Esophagus (tissue), 2 donors: ENCODE data around the gene FAM177B. TPM values are rescaled to one million over a fixed set of nuclear protein-coding genes. Genes with fewer than 3 reads are reported as not detected.

Source experiments
- H3K27ac ChIP-seq, 2 donors: one replicate each; pipeline ENCODE4 v1.5.1; 2013; ENCODE audit warnings: low read depth in 2 of 2, mild to moderate bottlenecking in 2 of 2, inconsistent platforms in 1 of 2, low read length in 1 of 2, moderate library complexity in 1 of 2
- H3K27me3 ChIP-seq, 2 donors: one replicate each; pipeline ENCODE4 v1.6.1; 2013; ENCODE audit warnings: low read length in 2 of 2, control low read depth in 1 of 2, mild to moderate bottlenecking in 1 of 2; ENCODE audit not compliant: insufficient read depth in 2 of 2, control insufficient read depth in 1 of 2
- H3K36me3 ChIP-seq, 2 donors: one replicate each; pipeline ENCODE4 v1.6.1; 2013; ENCODE audit warnings: low read length in 1 of 2; ENCODE audit not compliant: control insufficient read depth in 2 of 2, insufficient read depth in 2 of 2
- H3K4me1 ChIP-seq, 2 donors: one replicate each; pipeline ENCODE4 v1.6.1; 2013; ENCODE audit warnings: low read length in 1 of 2; ENCODE audit not compliant: control insufficient read depth in 2 of 2, insufficient read depth in 2 of 2
- H3K4me3 ChIP-seq, 2 donors: one replicate each; pipeline ENCODE4 v1.5.1; 2013; ENCODE audit warnings: low read length in 2 of 2, mild to moderate bottlenecking in 2 of 2, low read depth in 1 of 2, moderate library complexity in 1 of 2
- H3K9me3 ChIP-seq, 2 donors: one replicate each; pipeline ENCODE4 v1.6.1; 2013; ENCODE audit warnings: mild to moderate bottlenecking in 2 of 2, low read depth in 1 of 2, low read length in 1 of 2, moderate library complexity in 1 of 2; ENCODE audit not compliant: control insufficient read depth in 2 of 2, insufficient read depth in 1 of 2
- WGBS, 2 donors: extraction: QIAGEN DNeasy Blood & Tissue Kit; methylation state at CpG; one replicate each; pipeline ENCODE4 v1.1.7; 2013; 5-methylcytosine and 5-hydroxymethylcytosine counted together
- polyA plus RNA-seq, 2 donors: library from polyadenylated mRNA; stranded (reverse); fragments of 200-250 nt; gene quantifications; one replicate each; pipeline ENCODE4 v1.2.3, GENCODE V29; 2013
- donor health status: healthy with polysubstance abuse.
- donor health status: Bipolar disorder and iron deficiency.

The FAM177B gene
- polyA plus RNA-seq, 2 donors: 0.02 to 0.26 TPM

GRCh38 chr1:222781251-222781650 lies 44.2 kb downstream of the FAM177B start:
- Histone ChIP-seq H3K36me3 (no peaks in the 10 kb centered on the region), H3K4me3 (no peak overlapping the region), H3K27me3 (no peaks in the 10 kb centered on the region), H3K27ac (no peak overlapping the region), H3K9me3 (no peaks in the 10 kb centered on the region), H3K4me1 (no peaks in the 10 kb centered on the region)
- WGBS, 2 donors: 63 to 64% methylated on average over 4 of the region's 4 CpGs

DNA sequence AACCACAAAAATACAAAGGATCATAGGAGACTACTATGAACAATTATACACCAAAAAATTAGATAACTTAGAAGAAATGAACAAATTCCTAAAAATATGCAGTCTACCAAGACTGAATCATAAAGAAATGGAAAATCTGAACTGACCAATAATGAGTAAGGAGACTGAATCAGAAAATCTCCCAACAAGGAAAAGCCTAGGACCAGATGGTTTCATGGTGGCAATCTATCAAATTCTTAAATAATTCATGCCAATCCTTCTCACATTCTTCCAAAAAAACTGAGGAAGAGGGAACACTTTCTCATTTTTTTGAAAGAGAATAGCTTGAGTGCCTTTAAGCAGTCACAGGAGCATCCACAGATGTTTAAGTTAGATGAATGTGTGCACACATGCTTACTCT lies 46.0 kb downstream of the FAM177B start:
- H3K4me3 ChIP-seq: no peak overlapping the region
- H3K27ac ChIP-seq: no peak overlapping the region
- no peaks in the 10 kb centered on the region for H3K4me1 ChIP-seq
- no peaks in the 10 kb centered on the region for H3K9me3 ChIP-seq
- no peaks in the 10 kb centered on the region for H3K36me3 ChIP-seq
- no peaks in the 10 kb centered on the region for H3K27me3 ChIP-seq

GRCh38 chr1:222784371-222784770 lies 47.4 kb downstream of the FAM177B start:
- Histone ChIP-seq H3K4me3 (no peak overlapping the region), H3K27ac (no peak overlapping the region), H3K27me3 (no peaks in the 10 kb centered on the region), H3K9me3 (no peaks in the 10 kb centered on the region), H3K4me1 (no peaks in the 10 kb centered on the region), H3K36me3 (no peaks in the 10 kb centered on the region)
- WGBS, 2 donors: 41 to 53% methylated on average over 3 of the region's 3 CpGs

DNA sequence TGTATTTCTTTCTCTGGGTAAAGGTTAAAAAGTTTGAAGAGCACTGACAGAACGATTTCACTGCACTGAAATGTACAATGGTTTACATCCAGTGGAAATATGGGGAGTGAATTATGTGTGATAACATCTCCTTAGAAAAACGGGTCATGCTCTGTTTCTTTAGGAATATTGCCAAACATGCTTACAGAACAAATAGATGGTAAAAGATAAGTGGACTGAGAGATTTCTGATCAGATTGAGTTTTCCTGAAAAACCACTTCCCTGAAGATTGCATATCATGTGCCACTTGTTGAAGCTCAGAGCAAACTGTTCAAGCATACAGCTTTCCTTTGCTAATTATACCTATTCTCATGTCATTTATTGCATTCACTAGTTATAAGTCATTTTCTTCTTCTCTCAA lies 47.9 kb downstream of the FAM177B start:
- H3K27ac ChIP-seq: no peak overlapping the region
- H3K9me3 ChIP-seq: no peaks in the 10 kb centered on the region
- no peaks in the 10 kb centered on the region for H3K36me3 ChIP-seq
- H3K4me1 ChIP-seq: no peaks in the 10 kb centered on the region
- H3K4me3 ChIP-seq: no peak overlapping the region
- 12 to 14% methylated on average over 2 of the region's 2 CpGs for WGBS, 2 donors
- H3K27me3 ChIP-seq: no peaks in the 10 kb centered on the region

- Histone ChIP-seq H3K27ac (no peak overlapping the region), H3K9me3 (no peaks in the 10 kb centered on the region)
- 71 to 73% methylated on average over 2 of the region's 2 CpGs for WGBS, 2 donors
Observed at GRCh38 chr1:222785529-222785928, 48.5 kb downstream of the FAM177B start.

DNA sequence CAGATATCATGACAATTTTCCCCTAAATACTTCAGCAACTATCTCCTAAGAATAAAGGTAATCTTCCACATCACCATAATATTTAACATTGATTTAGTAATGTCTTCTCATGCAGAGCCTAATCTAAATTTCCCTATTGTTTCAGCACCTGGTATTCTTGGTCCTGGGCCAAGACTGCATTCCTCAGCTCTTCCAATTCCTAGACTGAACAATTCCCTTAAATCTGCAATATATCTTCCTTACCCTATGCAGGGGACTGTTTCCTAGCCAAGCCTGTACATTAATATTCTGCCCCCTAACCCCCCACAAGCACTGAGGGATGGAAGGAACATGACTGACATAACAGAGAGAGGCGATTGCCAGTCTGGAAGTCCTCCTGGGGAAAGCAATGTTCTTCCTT lies 49.1 kb downstream of the FAM177B start:
- H3K9me3 ChIP-seq: no peaks in the 10 kb centered on the region
- H3K27ac ChIP-seq: no peak overlapping the region
- no peaks in the 10 kb centered on the region for H3K27me3 ChIP-seq
- H3K4me3 ChIP-seq: no peak overlapping the region
- WGBS, 2 donors: 31 to 43% methylated on average over 1 of the region's 1 CpG
- H3K36me3 ChIP-seq: no peaks in the 10 kb centered on the region
- no peaks in the 10 kb centered on the region for H3K4me1 ChIP-seq

More at GRCh38 chr1:222785529-222785928, 48.5 kb downstream of the FAM177B start:
- Histone ChIP-seq H3K4me3 (no peak overlapping the region), H3K27me3 (no peaks in the 10 kb centered on the region), H3K36me3 (no peaks in the 10 kb centered on the region), H3K4me1 (no peaks in the 10 kb centered on the region)

DNA sequence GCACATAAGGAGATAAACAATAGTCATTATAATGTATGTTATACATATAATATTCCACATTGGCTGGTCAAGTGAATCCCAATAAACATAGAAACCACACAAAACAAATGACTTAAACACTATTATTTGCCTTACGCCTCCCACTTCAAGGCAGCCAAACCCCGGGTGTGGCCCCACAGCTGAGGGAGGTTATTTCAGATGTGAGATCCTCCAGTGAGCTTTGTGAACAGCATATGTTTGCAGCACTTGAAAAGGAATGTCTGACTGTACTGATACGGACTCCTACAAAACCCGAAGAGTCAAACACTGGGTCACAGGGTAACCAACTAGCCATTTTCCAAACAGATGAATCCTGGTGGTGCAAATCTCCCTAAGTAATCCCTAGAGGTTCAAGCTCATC lies 50.7 kb downstream of the FAM177B start:
- H3K27me3 ChIP-seq: no peaks in the 10 kb centered on the region
- no peaks in the 10 kb centered on the region for H3K9me3 ChIP-seq
- no peak overlapping the region for H3K4me3 ChIP-seq
- no peaks in the 10 kb centered on the region for H3K4me1 ChIP-seq
- H3K36me3 ChIP-seq: no peaks in the 10 kb centered on the region
- no peak overlapping the region for H3K27ac ChIP-seq
- WGBS, 2 donors: 59 to 61% methylated on average over 4 of the region's 4 CpGs

DNA sequence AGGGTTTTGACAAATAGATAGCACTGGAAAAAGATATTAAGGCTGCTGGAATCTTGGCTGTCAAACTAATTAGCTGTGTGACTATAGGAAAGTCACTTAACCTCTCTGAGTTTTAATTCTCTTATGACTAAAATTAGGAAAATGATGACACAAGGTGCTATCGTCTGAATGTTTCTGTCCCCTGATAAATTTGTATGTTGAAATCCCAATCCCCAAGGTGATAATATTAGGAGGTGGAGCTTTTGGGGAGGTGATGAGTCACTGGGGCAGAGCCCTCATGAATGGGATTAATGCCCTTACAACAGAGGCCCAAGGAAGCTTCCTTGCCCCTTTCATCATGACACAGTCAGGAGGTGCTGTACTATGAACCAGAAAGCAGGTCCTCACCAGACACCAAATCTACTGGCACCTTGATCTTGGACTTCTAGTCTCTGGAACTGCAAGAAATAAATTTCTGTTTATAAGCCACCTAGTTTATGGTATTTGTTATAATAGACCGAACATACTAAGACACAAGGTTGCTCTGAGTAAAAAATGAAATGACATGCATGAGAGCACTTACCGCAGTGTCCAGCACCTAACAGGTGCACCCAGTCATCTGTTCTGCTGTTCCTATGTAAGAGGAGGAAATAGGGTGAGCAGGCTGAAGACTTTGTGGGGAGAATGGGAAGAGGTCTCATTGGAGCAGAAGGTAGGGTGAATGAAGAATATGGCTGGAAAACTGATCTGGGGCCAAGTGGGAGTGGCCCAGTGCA lies 51.6 kb downstream of the FAM177B start:
- Histone ChIP-seq H3K27me3 (no peaks in the 10 kb centered on the region), H3K4me3 (no peak overlapping the region), H3K4me1 (no peaks in the 10 kb centered on the region), H3K27ac (no peak overlapping the region), H3K36me3 (no peaks in the 10 kb centered on the region), H3K9me3 (no peaks in the 10 kb centered on the region)
- 72 to 75% methylated on average over 3 of the region's 3 CpGs for WGBS, 2 donors

DNA sequence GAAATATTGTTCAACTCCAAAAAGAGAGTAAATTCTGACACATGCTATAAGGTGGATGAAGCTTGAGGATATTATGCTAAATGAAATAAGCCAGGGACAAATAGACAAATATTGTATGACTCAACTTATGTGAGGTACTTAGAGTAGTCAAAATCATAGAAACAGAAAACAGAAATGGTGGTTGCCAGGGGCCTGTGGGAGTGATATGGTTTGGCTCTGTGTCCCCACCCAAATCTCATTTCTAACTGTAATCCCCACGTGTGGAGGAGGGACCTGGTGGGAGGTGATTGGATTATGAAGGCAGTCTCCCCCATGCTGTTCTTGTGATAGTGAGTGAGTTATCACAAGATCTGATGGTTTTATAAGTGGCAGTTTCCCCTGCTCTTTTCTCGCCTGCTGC lies 53.1 kb downstream of the FAM177B start:
- Histone ChIP-seq H3K27me3 (no peaks in the 10 kb centered on the region), H3K4me3 (no peak overlapping the region), H3K4me1 (no peaks in the 10 kb centered on the region), H3K27ac (no peak overlapping the region), H3K36me3 (no peaks in the 10 kb centered on the region), H3K9me3 (no peaks in the 10 kb centered on the region)
- WGBS, 2 donors: 67 to 72% methylated on average over 2 of the region's 2 CpGs

GRCh38 chr1:222790520-222790919 lies 53.5 kb downstream of the FAM177B start:
- Histone ChIP-seq H3K4me1 (no peaks in the 10 kb centered on the region), H3K36me3 (no peaks in the 10 kb centered on the region), H3K27ac (no peak overlapping the region), H3K27me3 (no peaks in the 10 kb centered on the region), H3K4me3 (no peak overlapping the region), H3K9me3 (no peaks in the 10 kb centered on the region)
- WGBS, 2 donors: 76 to 79% methylated on average over 4 of the region's 4 CpGs
